Fibroblast of lung (primary cell): Measurements from ENCODE around the gene APOA4. TPM values are rescaled to one million over a fixed set of nuclear protein-coding genes. Genes with fewer than 3 reads are reported as not detected.

Experiments used
- DNase-seq, 2 donors: peaks; one replicate each; pipeline versions ENCODE4 v3.0.0 to v3.0.0-alpha.2; 2010; ENCODE audit warnings: low read depth in 2 of 2
- H2AFZ ChIP-seq: 2 replicates; pipeline ENCODE4 v1.5.1; 2012; ENCODE audit warnings: low read length, control low read depth, inconsistent platforms
- H3K27ac ChIP-seq: 2 replicates; pipeline ENCODE4 v1.5.1; 2011; ENCODE audit warnings: low read length, control low read depth; ENCODE audit not compliant: insufficient read depth
- H3K27me3 ChIP-seq: 2 replicates; pipeline ENCODE4 v1.5.1; 2011; ENCODE audit warnings: mild to moderate bottlenecking, low read length; ENCODE audit not compliant: control insufficient read depth, insufficient read depth
- H3K36me3 ChIP-seq: 2 replicates; pipeline ENCODE4 v1.5.1; 2011; ENCODE audit warnings: low read length; ENCODE audit not compliant: control insufficient read depth, insufficient read depth
- H3K4me1 ChIP-seq: 2 replicates; pipeline ENCODE4 v1.5.1; 2011; ENCODE audit warnings: low read length; ENCODE audit not compliant: control insufficient read depth, insufficient read depth; ENCODE audit errors: extremely low read depth
- H3K4me2 ChIP-seq: 2 replicates; pipeline ENCODE4 v1.5.1; 2011; ENCODE audit warnings: low read length, control low read depth; ENCODE audit not compliant: insufficient read depth; ENCODE audit errors: extremely low read depth
- H3K4me3 ChIP-seq, 4 experiments: fragments of 200-600 bp in 1 of 4; sonication (generic) in 1 of 4; replicated peaks in 1 of 4; 2 replicates each; pipeline ENCODE4 v1.5.1; 2011 to 2016; ENCODE audit warnings: low read length in 4 of 4, low read depth in 3 of 4, mild to moderate bottlenecking in 3 of 4, control low read depth in 2 of 4, inconsistent platforms in 1 of 4, mixed read lengths in 1 of 4; ENCODE audit not compliant: insufficient read depth in 1 of 4; ENCODE audit errors: control extremely low read depth in 1 of 4
- H3K79me2 ChIP-seq: 2 replicates; pipeline ENCODE4 v1.5.1; 2012; ENCODE audit warnings: mild to moderate bottlenecking, low read length, inconsistent platforms; ENCODE audit not compliant: control insufficient read depth, insufficient read depth
- H3K9ac ChIP-seq: 2 replicates; pipeline ENCODE4 v1.5.1; 2011; ENCODE audit warnings: mild to moderate bottlenecking, low read length, control low read depth; ENCODE audit not compliant: insufficient read depth
- H3K9me3 ChIP-seq: 2 replicates; pipeline ENCODE4 v1.5.1; 2012; ENCODE audit warnings: low read depth, low read length; ENCODE audit not compliant: control insufficient read depth, insufficient read depth
- H4K20me1 ChIP-seq: 2 replicates; pipeline ENCODE4 v1.5.1; 2011; ENCODE audit warnings: low read length; ENCODE audit not compliant: control insufficient read depth, insufficient read depth; ENCODE audit errors: extremely low read depth
- CTCF ChIP-seq, 2 donors: IDR thresholded peaks in 1 of 2; conservative IDR thresholded peaks in 1 of 2; 1 replicate in 1 of 2; 2 replicates in 1 of 2; pipeline ENCODE4 v1.5.1; 2011 to 2012; ENCODE audit warnings: low read length in 2 of 2, control low read depth in 1 of 2, inconsistent platforms in 1 of 2, low read depth in 1 of 2, mild to moderate bottlenecking in 1 of 2
- EZH2 ChIP-seq: IDR thresholded peaks from 2 replicates; pipeline ENCODE4 v1.5.1; 2012; ENCODE audit warnings: low read length, control low read depth, mild to moderate bottlenecking; ENCODE audit errors: missing control alignments
- polyA plus RNA-seq, 2 donors: library from polyadenylated mRNA; depleted of rRNA in 1 of 2; stranded (reverse) in 1 of 2; unstranded in 1 of 2; fragments of >200 nt; gene quantifications; 2 replicates each; pipeline ENCODE4 v1.2.1, GENCODE V29; 2011 to 2012; ENCODE audit warnings: missing spikeins in 1 of 2
- total RNA-seq: library from RNA; depleted of rRNA; stranded (reverse); fragments of >200 nt; gene quantifications from 2 replicates; pipeline ENCODE4 v1.2.1, GENCODE V29; 2014

Gene APOA4
- total and polyA plus RNA-seq, 2 donors (not counting 1 experiment from before 2014, with no cell fraction given), result not detected

- Histone ChIP-seq H3K4me2 (no peak overlapping the region), H3K4me3 (no peak overlapping the region), H3K27me3 (no peaks in the 10 kb centered on the region), H2AFZ (no peak overlapping the region), H3K9ac (no peak overlapping the region), H3K4me1 (no peaks in the 10 kb centered on the region), H3K9me3 (no peaks in the 10 kb centered on the region), H3K36me3 (peaks cover 18% of the 10 kb centered on the region), H3K27ac (no peak overlapping the region), H4K20me1 (no peaks in the 10 kb centered on the region), H3K79me2 (no peaks in the 10 kb centered on the region)
- TF ChIP-seq CTCF (conservative IDR thresholded peaks at IDR 0.05 in 1 of 2, IDR thresholded peaks at IDR 0.05 in 1 of 2; ENCODE audit: low read depth in 1 of 2, low read length in 2 of 2) (no peak), EZH2 (no peak)
- DNase-seq, result peak in 1 of 2 donors; percentile 57
These were observed 39.8 kb upstream of the APOA4 start for GRCh38 chr11:116862951-116863350.

DNA sequence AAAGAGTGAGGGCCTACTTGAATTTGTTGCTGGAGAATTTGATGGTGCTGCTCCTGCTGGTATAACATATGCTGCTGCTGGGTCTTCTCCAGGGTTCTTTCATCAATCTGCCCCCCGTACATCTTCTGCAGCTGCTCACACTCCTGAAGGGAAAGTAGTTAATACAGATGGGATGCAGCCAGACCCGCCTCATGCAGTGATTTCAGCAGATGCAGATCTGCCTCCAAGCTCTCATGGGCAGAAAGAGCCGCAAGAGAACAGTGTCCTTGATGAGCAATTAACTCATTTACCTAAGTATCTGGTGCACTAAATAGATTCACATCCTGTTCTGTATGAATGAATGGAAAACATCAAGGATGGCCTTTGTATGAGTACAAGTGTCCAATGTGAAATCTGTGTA, 39.1 kb upstream of the APOA4 start:
- H3K27ac ChIP-seq, result no peak overlapping the region
- peaks cover 2% of the 10 kb centered on the region for H3K4me1 ChIP-seq
- H2AFZ ChIP-seq, result no peak overlapping the region
- no peaks in the 10 kb centered on the region for H4K20me1 ChIP-seq
- H3K27me3 ChIP-seq, result no peaks in the 10 kb centered on the region
- no peak overlapping the region for H3K9ac ChIP-seq
- no peak overlapping the region for H3K4me2 ChIP-seq
- no peaks in the 10 kb centered on the region for H3K9me3 ChIP-seq
- no peaks in the 10 kb centered on the region for H3K79me2 ChIP-seq
- no peak for DNase-seq
- TF ChIP-seq EZH2 (no peak), CTCF (conservative IDR thresholded peaks at IDR 0.05 in 1 of 2, IDR thresholded peaks at IDR 0.05 in 1 of 2; ENCODE audit: low read depth in 1 of 2, low read length in 2 of 2) (no peak)
- no peak overlapping the region for H3K4me3 ChIP-seq
- peaks cover 18% of the 10 kb centered on the region for H3K36me3 ChIP-seq

DNA sequence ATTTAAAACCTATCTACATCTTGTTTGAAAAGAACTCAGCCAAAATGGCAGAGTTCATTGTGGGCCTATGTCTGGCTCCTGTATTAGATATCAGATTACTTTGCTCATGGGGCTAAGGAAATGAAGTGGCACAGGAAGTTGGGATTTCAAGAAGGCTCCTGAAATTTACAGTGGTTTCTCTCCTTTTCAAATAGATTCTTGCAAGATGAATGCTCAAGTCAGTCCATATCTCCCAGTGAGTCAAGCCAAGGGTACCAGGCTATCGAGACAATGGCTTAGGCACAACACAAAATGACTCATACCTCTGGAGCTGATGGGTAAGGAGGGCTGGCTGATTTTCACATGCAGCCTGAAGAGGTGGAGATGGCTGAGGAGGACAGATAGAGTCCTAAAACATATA, 38.4 kb upstream of the APOA4 start:
- H2AFZ ChIP-seq, result no peak overlapping the region
- no peak overlapping the region for H3K4me2 ChIP-seq
- H3K79me2 ChIP-seq, result no peaks in the 10 kb centered on the region

More for the DNA sequence above, 38.4 kb upstream of the APOA4 start:
- DNase-seq, result peak in 1 of 2 donors; percentile 91
- Histone ChIP-seq H3K4me3 (no peak overlapping the region), H3K4me1 (peaks cover 2% of the 10 kb centered on the region), H3K27ac (no peak overlapping the region), H4K20me1 (no peaks in the 10 kb centered on the region), H3K27me3 (no peaks in the 10 kb centered on the region), H3K9me3 (no peaks in the 10 kb centered on the region), H3K36me3 (peaks cover 15% of the 10 kb centered on the region), H3K9ac (no peak overlapping the region)
- no peak for TF ChIP-seq EZH2
- TF ChIP-seq CTCF (conservative IDR thresholded peaks at IDR 0.05 in 1 of 2, IDR thresholded peaks at IDR 0.05 in 1 of 2; ENCODE audit: low read depth in 1 of 2, low read length in 2 of 2), result no peak
